Neutrophil (primary cell): Measurements from ENCODE around the gene PERP.

Experiments used
- H3K27ac ChIP-seq: fragments of 200-600 bp; sonication (generic); 2 replicates; pipeline ENCODE4 v1.5.1; 2016; ENCODE audit warnings: mild to moderate bottlenecking, moderate library complexity
- H3K27me3 ChIP-seq: fragments of 200-600 bp; sonication (generic); 2 replicates; pipeline ENCODE4 v1.6.0; 2016; ENCODE audit warnings: mild to moderate bottlenecking
- H3K36me3 ChIP-seq: fragments of 200-600 bp; sonication (generic); 2 replicates; pipeline ENCODE4 v1.5.1; 2017
- H3K4me1 ChIP-seq, 2 experiments: fragments of 200-600 bp in 1 of 2; sonication (generic) in 1 of 2; 1 replicate in 1 of 2; 2 replicates in 1 of 2; pipeline versions ENCODE4 v1.5.1 to v1.6.1; 2013 to 2016; ENCODE audit warnings: low read depth in 1 of 2, low read length in 1 of 2, mild to moderate bottlenecking in 1 of 2, moderate library complexity in 1 of 2; ENCODE audit not compliant: control insufficient read depth in 1 of 2, insufficient read depth in 1 of 2
- H3K4me3 ChIP-seq, 2 experiments: fragments of 200-600 bp in 1 of 2; sonication (generic) in 1 of 2; 1 replicate in 1 of 2; 2 replicates in 1 of 2; pipeline ENCODE4 v1.5.1; 2013 to 2016; ENCODE audit warnings: low read depth in 1 of 2, low read length in 1 of 2, mild to moderate bottlenecking in 1 of 2, moderate library complexity in 1 of 2
- H3K9me3 ChIP-seq: fragments of 200-600 bp; sonication (generic); 2 replicates; pipeline ENCODE4 v1.5.1; 2016
- CTCF ChIP-seq: fragments of 200-600 bp; sonication (generic); IDR thresholded peaks from 2 replicates; pipeline ENCODE4 v1.5.1; 2016; ENCODE audit warnings: antibody characterized with exemption

PERP gene

GRCh38 chr6:138078491-138078890 lies 28.7 kb downstream of the PERP start:
- Histone ChIP-seq H3K4me3 (no peak overlapping the region), H3K9me3 (no peaks in the 10 kb centered on the region), H3K27ac (no peak overlapping the region), H3K4me1 (no peaks in the 10 kb centered on the region), H3K36me3 (no peaks in the 10 kb centered on the region), H3K27me3 (peaks cover 5% of the 10 kb centered on the region)
- no peak for TF ChIP-seq CTCF

- no peak for TF ChIP-seq CTCF
- H3K4me3 ChIP-seq = no peak overlapping the region
- H3K4me1 ChIP-seq = no peaks in the 10 kb centered on the region
- H3K36me3 ChIP-seq = no peaks in the 10 kb centered on the region
- H3K27ac ChIP-seq = no peak overlapping the region
- H3K27me3 ChIP-seq = peaks cover 5% of the 10 kb centered on the region
- no peaks in the 10 kb centered on the region for H3K9me3 ChIP-seq
Observed at GRCh38 chr6:138073264-138073663, 34.0 kb downstream of the PERP start.

- no peaks in the 10 kb centered on the region for H3K4me1 ChIP-seq
- no peaks in the 10 kb centered on the region for H3K36me3 ChIP-seq
- no peak for TF ChIP-seq CTCF
- no peak overlapping the region for H3K27ac ChIP-seq
- no peaks in the 10 kb centered on the region for H3K27me3 ChIP-seq
- H3K9me3 ChIP-seq = no peaks in the 10 kb centered on the region
- H3K4me3 ChIP-seq = no peak overlapping the region
Observed at GRCh38 chr6:138063726-138064125, 43.5 kb downstream of the PERP start.

GRCh38 chr6:138054982-138055381 lies 52.2 kb downstream of the PERP start:
- H3K9me3 ChIP-seq = no peaks in the 10 kb centered on the region

GRCh38 chr6:138052783-138053182 lies 54.4 kb downstream of the PERP start:
- H3K4me3 ChIP-seq = no peak overlapping the region

More at GRCh38 chr6:138054982-138055381, 52.2 kb downstream of the PERP start:
- TF ChIP-seq CTCF = no peak
- Histone ChIP-seq H3K27ac (no peak overlapping the region), H3K4me1 (no peaks in the 10 kb centered on the region), H3K27me3 (no peaks in the 10 kb centered on the region), H3K4me3 (no peak overlapping the region), H3K36me3 (no peaks in the 10 kb centered on the region)

More at GRCh38 chr6:138052783-138053182, 54.4 kb downstream of the PERP start:
- H3K36me3 ChIP-seq = no peaks in the 10 kb centered on the region
- H3K27ac ChIP-seq = no peak overlapping the region
- no peaks in the 10 kb centered on the region for H3K4me1 ChIP-seq
- no peak for TF ChIP-seq CTCF
- no peaks in the 10 kb centered on the region for H3K9me3 ChIP-seq
- no peaks in the 10 kb centered on the region for H3K27me3 ChIP-seq
